ENCODE results near the gene ARPC2. TPM values are rescaled to one million over a fixed set of nuclear protein-coding genes. Genes with fewer than 3 reads are reported as not detected.

ARPC2 gene
- 100 to 1,000 TPM; 243 to 247 TPM for total RNA-seq
- polyA plus RNA-seq (2013, experiment 1 of 2), result 201 TPM
- 214 TPM for polyA plus RNA-seq (2013, experiment 2 of 2)
- long read RNA-seq, experiment 1, transcript ARPC2-202 (11 exons, 1,505 nt), result major isoform, 142 of 199 reads
- long read RNA-seq, experiment 1, transcript ARPC2-201 (10 exons, 1,605 nt), result minor isoform, 9 of 199 reads
- long read RNA-seq, experiment 1, partial matches to known transcripts, result 28 of 199 reads
- long read RNA-seq, experiment 1, other reads (novel, unspliced or antisense), result 13 of 199 reads
- long read RNA-seq, experiment 2, transcript ARPC2-201 (10 exons, 1,605 nt), result minor isoform, 10 of 602 reads
- long read RNA-seq, experiment 2, transcript ARPC2-202 (11 exons, 1,505 nt), result major isoform, 532 of 602 reads
- long read RNA-seq, experiment 2, partial matches to known transcripts, result 11 of 602 reads
- long read RNA-seq, experiment 2, other reads (novel, unspliced or antisense), result 45 of 602 reads
- long read RNA-seq, experiment 3, transcript ARPC2-201 (10 exons, 1,605 nt), result minor isoform, 11 of 617 reads
- long read RNA-seq, experiment 3, transcript ARPC2-202 (11 exons, 1,505 nt), result major isoform, 530 of 617 reads
- long read RNA-seq, experiment 3, partial matches to known transcripts, result 56 of 617 reads
- long read RNA-seq, experiment 3, other reads (novel, unspliced or antisense), result 17 of 617 reads
- long read RNA-seq, experiment 4, transcript ARPC2-202 (11 exons, 1,505 nt), result major isoform, 695 of 769 reads
- long read RNA-seq, experiment 4, transcript ARPC2-201 (10 exons, 1,605 nt), result minor isoform, 8 of 769 reads
- long read RNA-seq, experiment 4, partial matches to known transcripts, result 25 of 769 reads
- long read RNA-seq, experiment 4, other reads (novel, unspliced or antisense), result 40 of 769 reads

- no peak for TF ChIP-seq CTCF (conservative IDR thresholded peaks at IDR 0.05)
- Histone ChIP-seq H3K27me3 (ENCODE audit: control insufficient read depth, insufficient read depth, low read length, poor library complexity, severe bottlenecking) (no peaks in the 10 kb centered on the region), H3K9ac (ENCODE audit: extremely low read depth, low read length, poor library complexity, severe bottlenecking) (peak within 1 kb of the TSS; percentile 78), H3K36me3 (ENCODE audit: control insufficient read depth, insufficient read depth, low read length) (peaks cover 30% of the 10 kb centered on the region), H3K27ac (ENCODE audit: low read depth, low read length) (peak within 1 kb of the TSS; percentile 49), H3K9me3 (ENCODE audit: control insufficient read depth, low read length) (no peaks in the 10 kb centered on the region), H3K4me1 (ENCODE audit: control insufficient read depth, insufficient read depth, low read length) (peaks cover 4% of the 10 kb centered on the region), H3K4me3 (ENCODE audit: low read length) (peak within 1 kb of the TSS; percentile 93)
- H3K27ac Mint-ChIP-seq, result peak within 1 kb of the TSS; percentile 93
- no peaks in the 10 kb centered on the region for H3K27me3 Mint-ChIP-seq (ENCODE audit: insufficient read depth)
- H3K4me1 Mint-ChIP-seq, result peaks cover 26% of the 10 kb centered on the region
- H3K9me3 Mint-ChIP-seq, result no peaks in the 10 kb centered on the region
- DNase-seq, result peak; percentile 95
- H3K4me3 Mint-ChIP-seq, result peak within 1 kb of the TSS; percentile 83
- WGBS, 2 experiments (ENCODE audit: insufficient coverage in 1 of 2, insufficient read length in 1 of 2), result 1 to 2% methylated on average over 9 to 58 of the region's 60 CpGs
- H3K36me3 Mint-ChIP-seq (ENCODE audit: low read depth), result peaks cover 14% of the 10 kb centered on the region
Observed at GRCh38 chr2:218216674-218217359, at the start of gene ARPC2. Gene ARPC2 (plus strand): TSS chr2:218217189. CDS start chr2:218217471, 282 bp downstream.

- Mint-ChIP-seq H3K27me3 (ENCODE audit: insufficient read depth) (peaks cover 44% of the 10 kb centered on the region), H3K4me3 (no peak overlapping the region), H3K4me1 (no peaks in the 10 kb centered on the region), H3K9me3 (no peaks in the 10 kb centered on the region), H3K27ac (no peak overlapping the region), H3K36me3 (ENCODE audit: low read depth) (no peaks in the 10 kb centered on the region)
- Histone ChIP-seq H3K27ac (ENCODE audit: low read depth, low read length) (no peak overlapping the region), H3K27me3 (ENCODE audit: control insufficient read depth, insufficient read depth, low read length, poor library complexity, severe bottlenecking) (peaks cover 32% of the 10 kb centered on the region), H3K9me3 (ENCODE audit: control insufficient read depth, low read length) (no peaks in the 10 kb centered on the region), H3K9ac (ENCODE audit: extremely low read depth, low read length, poor library complexity, severe bottlenecking) (no peak overlapping the region), H3K36me3 (ENCODE audit: control insufficient read depth, insufficient read depth, low read length) (no peaks in the 10 kb centered on the region), H3K4me1 (ENCODE audit: control insufficient read depth, insufficient read depth, low read length) (no peaks in the 10 kb centered on the region), H3K4me3 (ENCODE audit: low read length) (no peak overlapping the region)
- WGBS, 2 experiments (ENCODE audit: insufficient coverage in 1 of 2, insufficient read length in 1 of 2), result 89 to 90% methylated on average over 1 of the region's 1 CpG
- DNase-seq, result no peak
- no peak for TF ChIP-seq CTCF (conservative IDR thresholded peaks at IDR 0.05)
Observed at GRCh38 chr2:218168016-218168415, 49.0 kb upstream of the ARPC2 start.

Measured in endodermal cell (in vitro differentiated cells).